ENCODE measurements around the gene ZNF766.

The ZNF766 gene

GRCh38 chr19:52273301-52273700 is 3.9 kb downstream of the ZNF766 start:
- Histone ChIP-seq H3K9me3 (ENCODE audit: control insufficient read depth, insufficient read depth, low read length) (peaks cover 59% of the 10 kb centered on the region), H3K4me2 (ENCODE audit: low read length) (no peak overlapping the region)

GRCh38 chr19:52274191-52274590 is 4.8 kb downstream of the ZNF766 start:
- H3K36me3 ChIP-seq (ENCODE audit: control insufficient read depth, low read length): peaks cover 88% of the 10 kb centered on the region
- H3K4me3 ChIP-seq (ENCODE audit: low read length): no peak overlapping the region
- no peak overlapping the region for H3K27ac ChIP-seq (ENCODE audit: low read depth, low read length)
- H3K9me3 ChIP-seq (ENCODE audit: control insufficient read depth, insufficient read depth, low read length): peaks cover 64% of the 10 kb centered on the region
- H3K9me2 ChIP-seq (replicated peaks; ENCODE audit: control insufficient read depth, low read length): no peaks in the 10 kb centered on the region
- peaks cover 11% of the 10 kb centered on the region for H3K4me1 ChIP-seq (ENCODE audit: control insufficient read depth, low read length)
- peaks cover 98% of the 10 kb centered on the region for H3K79me2 ChIP-seq (ENCODE audit: control insufficient read depth, low read length)
- no peak overlapping the region for H3K4me2 ChIP-seq (ENCODE audit: low read length)
- TF ChIP-seq CTCF (IDR thresholded peaks at IDR 0.05; ENCODE audit: low read depth, low read length, poor library complexity, severe bottlenecking) (no peak), EZH2phosphoT487 (IDR thresholded peaks at IDR 0.05; ENCODE audit: borderline replicate concordance, low read length) (no peak)
- H3K27me3 ChIP-seq (ENCODE audit: control insufficient read depth, low read length): no peaks in the 10 kb centered on the region
- H4K20me1 ChIP-seq (ENCODE audit: control insufficient read depth, insufficient read depth, low read depth, low read length): no peaks in the 10 kb centered on the region
- no peaks in the 10 kb centered on the region for H3F3A ChIP-seq (ENCODE audit: control insufficient read depth, insufficient read depth)

More at GRCh38 chr19:52273301-52273700, 3.9 kb downstream of the ZNF766 start:
- H3K4me3 ChIP-seq (ENCODE audit: low read length): no peak overlapping the region
- H3K9me2 ChIP-seq (replicated peaks; ENCODE audit: control insufficient read depth, low read length): no peaks in the 10 kb centered on the region
- peaks cover 79% of the 10 kb centered on the region for H3K36me3 ChIP-seq (ENCODE audit: control insufficient read depth, low read length)
- peaks cover 89% of the 10 kb centered on the region for H3K79me2 ChIP-seq (ENCODE audit: control insufficient read depth, low read length)
- H4K20me1 ChIP-seq (ENCODE audit: control insufficient read depth, insufficient read depth, low read depth, low read length): no peaks in the 10 kb centered on the region
- H3K27me3 ChIP-seq (ENCODE audit: control insufficient read depth, low read length): no peaks in the 10 kb centered on the region
- H3K4me1 ChIP-seq (ENCODE audit: control insufficient read depth, low read length): peaks cover 14% of the 10 kb centered on the region
- TF ChIP-seq CTCF (IDR thresholded peaks at IDR 0.05; ENCODE audit: low read depth, low read length, poor library complexity, severe bottlenecking): no peak
- TF ChIP-seq EZH2phosphoT487 (IDR thresholded peaks at IDR 0.05; ENCODE audit: borderline replicate concordance, low read length): no peak
- H3K27ac ChIP-seq (ENCODE audit: low read depth, low read length): no peak overlapping the region
- no peaks in the 10 kb centered on the region; the same call in 1 of the 2 replicates for H3F3A ChIP-seq (ENCODE audit: control insufficient read depth, insufficient read depth)

GRCh38 chr19:52275988-52276387 is 6.6 kb downstream of the ZNF766 start:
- H3K36me3 ChIP-seq (ENCODE audit: control insufficient read depth, low read length): peaks cover 79% of the 10 kb centered on the region
- H3K9me3 ChIP-seq (ENCODE audit: control insufficient read depth, insufficient read depth, low read length): peaks cover 66% of the 10 kb centered on the region
- H4K20me1 ChIP-seq (ENCODE audit: control insufficient read depth, insufficient read depth, low read depth, low read length): no peaks in the 10 kb centered on the region
- no peaks in the 10 kb centered on the region for H3K27me3 ChIP-seq (ENCODE audit: control insufficient read depth, low read length)
- no peak overlapping the region for H3K27ac ChIP-seq (ENCODE audit: low read depth, low read length)
- H3F3A ChIP-seq (ENCODE audit: control insufficient read depth, insufficient read depth): no peaks in the 10 kb centered on the region
- H3K79me2 ChIP-seq (ENCODE audit: control insufficient read depth, low read length): peaks cover 100% of the 10 kb centered on the region
- TF ChIP-seq CTCF (IDR thresholded peaks at IDR 0.05; ENCODE audit: low read depth, low read length, poor library complexity, severe bottlenecking) (no peak), EZH2phosphoT487 (IDR thresholded peaks at IDR 0.05; ENCODE audit: borderline replicate concordance, low read length) (no peak)
- no peak overlapping the region for H3K4me3 ChIP-seq (ENCODE audit: low read length)
- peaks cover 5% of the 10 kb centered on the region for H3K4me1 ChIP-seq (ENCODE audit: control insufficient read depth, low read length)
- no peaks in the 10 kb centered on the region for H3K9me2 ChIP-seq (replicated peaks; ENCODE audit: control insufficient read depth, low read length)
- H3K4me2 ChIP-seq (ENCODE audit: low read length): no peak overlapping the region
